H9 (cell line): Measurements from ENCODE around the gene FSIP1. TPM values are rescaled to one million over a fixed set of nuclear protein-coding genes. Genes with fewer than 3 reads are reported as not detected.

Experiments used
- DNase-seq: peaks from one replicate; pipeline ENCODE4 v3.0.0-alpha.2; 2017
- H2AFZ ChIP-seq: one replicate; pipeline ENCODE4 v1.6.1; 2013; ENCODE audit warnings: mild to moderate bottlenecking, low read length, control low read depth, moderate library complexity
- H2AK5ac ChIP-seq: 2 replicates; pipeline ENCODE4 v1.6.1; 2013; ENCODE audit warnings: low read length, control low read depth, mixed read lengths; ENCODE audit not compliant: insufficient read length
- H2BK120ac ChIP-seq: one replicate; pipeline ENCODE4 v1.6.1; 2013; ENCODE audit warnings: low read depth, mild to moderate bottlenecking, low read length, control low read depth, inconsistent platforms; ENCODE audit not compliant: poor library complexity, severe bottlenecking
- H2BK12ac ChIP-seq: 2 replicates; pipeline ENCODE4 v1.6.1; 2013; ENCODE audit warnings: low read length, control low read depth, mixed read lengths, low read depth; ENCODE audit not compliant: insufficient read length
- H2BK15ac ChIP-seq: 2 replicates; pipeline ENCODE4 v1.6.1; 2013; ENCODE audit warnings: low read depth, low read length, control low read depth
- H2BK20ac ChIP-seq: one replicate; pipeline ENCODE4 v1.6.1; 2013; ENCODE audit warnings: low read depth, mild to moderate bottlenecking, low read length, control low read depth, inconsistent platforms; ENCODE audit not compliant: poor library complexity, severe bottlenecking
- H2BK5ac ChIP-seq: 2 replicates; pipeline ENCODE4 v1.6.1; 2013; ENCODE audit warnings: low read length, control low read depth, mixed read lengths; ENCODE audit not compliant: insufficient read length
- H3K14ac ChIP-seq: 2 replicates; pipeline ENCODE4 v1.6.1; 2013; ENCODE audit warnings: low read length, control low read depth; ENCODE audit not compliant: insufficient read depth
- H3K18ac ChIP-seq: 2 replicates; pipeline ENCODE4 v1.6.1; 2013; ENCODE audit warnings: low read depth, mild to moderate bottlenecking, mixed read lengths, low read length, control low read depth; ENCODE audit not compliant: insufficient read length
- H3K23ac ChIP-seq: 2 replicates; pipeline ENCODE4 v1.6.1; 2013; ENCODE audit warnings: low read length, control low read depth, mixed read lengths, low read depth; ENCODE audit not compliant: insufficient read length
- H3K23me2 ChIP-seq: 2 replicates; pipeline ENCODE4 v1.6.1; 2013; ENCODE audit warnings: low read depth, mild to moderate bottlenecking, mixed read lengths, low read length, control low read depth; ENCODE audit not compliant: insufficient read length, poor library complexity, severe bottlenecking
- H3K27ac ChIP-seq: 2 replicates; pipeline ENCODE4 v1.5.1; 2013; ENCODE audit warnings: low read length, control low read depth, mixed read lengths, low read depth; ENCODE audit not compliant: insufficient read length
- H3K27me3 ChIP-seq: 2 replicates; pipeline ENCODE4 v1.6.1; 2013; ENCODE audit warnings: low read length, control low read depth, inconsistent platforms; ENCODE audit not compliant: insufficient read depth
- H3K4ac ChIP-seq: 2 replicates; pipeline ENCODE4 v1.6.1; 2013; ENCODE audit warnings: low read depth, mild to moderate bottlenecking, control low read depth, inconsistent platforms, low read length, moderate library complexity
- H3K4me1 ChIP-seq: 2 replicates; pipeline ENCODE4 v1.6.1; 2013; ENCODE audit warnings: low read length, control low read depth, inconsistent platforms; ENCODE audit not compliant: insufficient read depth
- H3K4me2 ChIP-seq: 2 replicates; pipeline ENCODE4 v1.6.1; 2013; ENCODE audit warnings: low read length, control low read depth, mixed read lengths; ENCODE audit not compliant: insufficient read length, insufficient read depth
- H3K56ac ChIP-seq: 2 replicates; pipeline ENCODE4 v1.6.1; 2013; ENCODE audit warnings: low read depth, mild to moderate bottlenecking, mixed read lengths, low read length, control low read depth; ENCODE audit not compliant: insufficient read length
- H3K79me1 ChIP-seq: 2 replicates; pipeline ENCODE4 v1.6.1; 2013; ENCODE audit warnings: low read depth, mild to moderate bottlenecking, moderate library complexity, low read length, control low read depth, inconsistent platforms; ENCODE audit not compliant: insufficient read depth, poor library complexity, severe bottlenecking
- H3K79me2 ChIP-seq: 2 replicates; pipeline ENCODE4 v1.6.1; 2013; ENCODE audit warnings: low read length, control low read depth, inconsistent platforms; ENCODE audit not compliant: insufficient read depth
- H3K9ac ChIP-seq: 2 replicates; pipeline ENCODE4 v1.6.1; 2013; ENCODE audit warnings: low read length, control low read depth, mixed read lengths; ENCODE audit not compliant: insufficient read length; ENCODE audit errors: extremely low read depth
- H3K9me3 ChIP-seq: one replicate; pipeline ENCODE4 v1.6.1; 2013; ENCODE audit warnings: low read depth, low read length, inconsistent platforms; ENCODE audit not compliant: control insufficient read depth
- H3T11ph ChIP-seq: one replicate; pipeline ENCODE4 v1.6.1; 2013; ENCODE audit warnings: mild to moderate bottlenecking, low read length, control low read depth, inconsistent platforms
- H4K20me1 ChIP-seq: one replicate; pipeline ENCODE4 v1.6.1; 2013; ENCODE audit not compliant: control insufficient read depth, insufficient read length, insufficient read depth
- H4K5ac ChIP-seq: 2 replicates; pipeline ENCODE4 v1.6.1; 2013; ENCODE audit warnings: low read depth, mild to moderate bottlenecking, mixed read lengths, low read length, control low read depth; ENCODE audit not compliant: insufficient read length
- H4K8ac ChIP-seq: replicated peaks from 2 replicates; pipeline ENCODE4 v1.6.1; 2013; ENCODE audit warnings: low read length, control low read depth, mixed read lengths, low read depth; ENCODE audit not compliant: insufficient read length
- H4K91ac ChIP-seq: 2 replicates; pipeline ENCODE4 v1.6.1; 2013; ENCODE audit warnings: low read depth, mild to moderate bottlenecking, moderate library complexity, mixed read lengths, low read length, control low read depth; ENCODE audit not compliant: insufficient read length
- H3K27ac Mint-ChIP-seq, 3 experiments: 2 replicates in 2 of 3; 3 replicates in 1 of 3; pipeline ENCODE4 v1.8.0; 2020 to 2021; ENCODE audit warnings: mixed read lengths in 3 of 3, mild to moderate bottlenecking in 1 of 3, moderate library complexity in 1 of 3
- H3K27me3 Mint-ChIP-seq: 2 replicates; pipeline ENCODE4 v1.8.0; 2021; ENCODE audit warnings: low read depth, mild to moderate bottlenecking, moderate library complexity, mixed read lengths
- H3K36me3 Mint-ChIP-seq, 3 experiments: 2 replicates in 2 of 3; 3 replicates in 1 of 3; pipeline ENCODE4 v1.8.0; 2020 to 2021; ENCODE audit warnings: low read depth in 3 of 3, mixed read lengths in 3 of 3; ENCODE audit not compliant: insufficient read depth in 1 of 3
- H3K4me1 Mint-ChIP-seq, 2 experiments: 2 replicates each; pipeline ENCODE4 v1.8.0; 2020; ENCODE audit warnings: mixed read lengths in 2 of 2
- H3K4me3 Mint-ChIP-seq, 2 experiments: 2 replicates in 1 of 2; 3 replicates in 1 of 2; pipeline ENCODE4 v1.8.0; 2020 to 2021; ENCODE audit warnings: mild to moderate bottlenecking in 2 of 2, mixed read lengths in 2 of 2, moderate library complexity in 1 of 2
- H3K9me3 Mint-ChIP-seq, 2 experiments: 2 replicates in 1 of 2; 3 replicates in 1 of 2; pipeline ENCODE4 v1.8.0; 2020; ENCODE audit warnings: mild to moderate bottlenecking in 2 of 2, mixed read lengths in 2 of 2, moderate library complexity in 1 of 2
- CTCF ChIP-seq: fragments of 200-600 bp; sonication (generic); conservative IDR thresholded peaks from 3 replicates; pipeline ENCODE4 v1.8.0; 2021; ENCODE audit warnings: antibody characterized with exemption, mild to moderate bottlenecking
- WGBS: extraction: QIAGEN DNeasy Blood & Tissue Kit; methylation state at CpG from one replicate; pipeline ENCODE4 v1.1.7; 2013; ENCODE audit warnings: missing lambda C conversion rate, low lambda C conversion rate, mixed read lengths; ENCODE audit not compliant: insufficient read length; ENCODE audit errors: extremely low coverage; 5-methylcytosine and 5-hydroxymethylcytosine counted together
- total RNA-seq: library from RNA; stranded (reverse); gene quantifications from 2 replicates; pipeline ENCODE4 v1.2.1, GENCODE V29; 2021

Gene FSIP1
- total RNA-seq, 1 experiment from 2014 or later: 0.96 TPM

GRCh38 chr15:39642011-39642640 is 140.5 kb downstream of the FSIP1 start:
- Mint-ChIP-seq H3K4me1 (peaks cover 9 to 30% of the 10 kb centered on the region in 2 experiments), H3K36me3 (no peaks in the 10 kb centered on the region), H3K27ac (no peak overlapping the region), H3K9me3 (no peaks in the 10 kb centered on the region), H3K27me3 (no peaks in the 10 kb centered on the region; the same call in 1 of the 2 replicates), H3K4me3 (no peak overlapping the region)
- no peaks in the 10 kb centered on the region for H4K20me1 ChIP-seq
- H3K27me3 ChIP-seq: no peaks in the 10 kb centered on the region
- no peak overlapping the region for H2BK12ac ChIP-seq
- no peak overlapping the region for H2AK5ac ChIP-seq
- H2BK5ac ChIP-seq: no peak overlapping the region
- no peak overlapping the region for H3K27ac ChIP-seq
- H3K4me1 ChIP-seq: no peaks in the 10 kb centered on the region
- no CpG with 5 or more reads among the region's 5 CpGs for WGBS
- no peak for TF ChIP-seq CTCF
- no peak overlapping the region for H3K4ac ChIP-seq
- H3K56ac ChIP-seq: no peak overlapping the region
- no peak overlapping the region for H3T11ph ChIP-seq
- H3K14ac ChIP-seq: no peak overlapping the region
- peak overlapping the region; percentile 54 for H2AFZ ChIP-seq
- H3K23ac ChIP-seq: no peak overlapping the region
- H4K91ac ChIP-seq: no peak overlapping the region
- no peak for DNase-seq
- H3K18ac ChIP-seq: no peak overlapping the region
- no peak overlapping the region for H4K8ac ChIP-seq
- H3K79me1 ChIP-seq: no peaks in the 10 kb centered on the region
- no peaks in the 10 kb centered on the region for H3K9me3 ChIP-seq
- H2BK120ac ChIP-seq: no peak overlapping the region
- H2BK15ac ChIP-seq: no peak overlapping the region
- no peaks in the 10 kb centered on the region for H3K23me2 ChIP-seq
- H3K9ac ChIP-seq: no peak overlapping the region
- H3K79me2 ChIP-seq: no peaks in the 10 kb centered on the region
- no peak overlapping the region for H3K4me2 ChIP-seq
- H2BK20ac ChIP-seq: no peak overlapping the region
- no peak overlapping the region for H4K5ac ChIP-seq
